ENCODE data around the gene ABCG5.

The ABCG5 gene

DNA sequence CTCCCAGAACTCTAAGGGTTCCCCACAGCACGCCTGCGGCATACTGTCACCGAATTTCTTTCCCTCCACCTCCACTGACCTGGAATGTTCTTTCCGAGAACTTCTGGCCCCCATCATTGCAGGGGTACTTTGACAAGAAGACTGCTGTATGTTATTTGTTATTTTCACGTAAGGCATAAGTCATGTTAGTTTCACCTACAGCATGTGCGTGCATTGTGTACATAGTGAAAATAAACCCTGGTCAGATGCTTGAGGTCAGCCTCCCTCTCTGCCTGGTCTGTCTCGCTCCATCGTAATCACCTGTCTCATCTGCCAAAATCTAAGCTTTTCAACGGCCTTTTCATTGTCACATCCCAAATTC, 4.2 kb upstream of the ABCG5 start:
- no peak for FAIRE-seq
- DNase-seq (ENCODE audit: insufficient read length, low spot score), result no peak
- TF ChIP-seq, protein P1, sequence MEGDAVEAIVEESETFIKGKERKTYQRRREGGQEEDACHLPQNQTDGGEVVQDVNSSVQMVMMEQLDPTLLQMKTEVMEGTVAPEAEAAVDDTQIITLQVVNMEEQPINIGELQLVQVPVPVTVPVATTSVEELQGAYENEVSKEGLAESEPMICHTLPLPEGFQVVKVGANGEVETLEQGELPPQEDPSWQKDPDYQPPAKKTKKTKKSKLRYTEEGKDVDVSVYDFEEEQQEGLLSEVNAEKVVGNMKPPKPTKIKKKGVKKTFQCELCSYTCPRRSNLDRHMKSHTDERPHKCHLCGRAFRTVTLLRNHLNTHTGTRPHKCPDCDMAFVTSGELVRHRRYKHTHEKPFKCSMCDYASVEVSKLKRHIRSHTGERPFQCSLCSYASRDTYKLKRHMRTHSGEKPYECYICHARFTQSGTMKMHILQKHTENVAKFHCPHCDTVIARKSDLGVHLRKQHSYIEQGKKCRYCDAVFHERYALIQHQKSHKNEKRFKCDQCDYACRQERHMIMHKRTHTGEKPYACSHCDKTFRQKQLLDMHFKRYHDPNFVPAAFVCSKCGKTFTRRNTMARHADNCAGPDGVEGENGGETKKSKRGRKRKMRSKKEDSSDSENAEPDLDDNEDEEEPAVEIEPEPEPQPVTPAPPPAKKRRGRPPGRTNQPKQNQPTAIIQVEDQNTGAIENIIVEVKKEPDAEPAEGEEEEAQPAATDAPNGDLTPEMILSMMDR (IDR thresholded peaks at IDR 0.05; ENCODE audit: insufficient read depth, missing control alignments), result no peak

DNA sequence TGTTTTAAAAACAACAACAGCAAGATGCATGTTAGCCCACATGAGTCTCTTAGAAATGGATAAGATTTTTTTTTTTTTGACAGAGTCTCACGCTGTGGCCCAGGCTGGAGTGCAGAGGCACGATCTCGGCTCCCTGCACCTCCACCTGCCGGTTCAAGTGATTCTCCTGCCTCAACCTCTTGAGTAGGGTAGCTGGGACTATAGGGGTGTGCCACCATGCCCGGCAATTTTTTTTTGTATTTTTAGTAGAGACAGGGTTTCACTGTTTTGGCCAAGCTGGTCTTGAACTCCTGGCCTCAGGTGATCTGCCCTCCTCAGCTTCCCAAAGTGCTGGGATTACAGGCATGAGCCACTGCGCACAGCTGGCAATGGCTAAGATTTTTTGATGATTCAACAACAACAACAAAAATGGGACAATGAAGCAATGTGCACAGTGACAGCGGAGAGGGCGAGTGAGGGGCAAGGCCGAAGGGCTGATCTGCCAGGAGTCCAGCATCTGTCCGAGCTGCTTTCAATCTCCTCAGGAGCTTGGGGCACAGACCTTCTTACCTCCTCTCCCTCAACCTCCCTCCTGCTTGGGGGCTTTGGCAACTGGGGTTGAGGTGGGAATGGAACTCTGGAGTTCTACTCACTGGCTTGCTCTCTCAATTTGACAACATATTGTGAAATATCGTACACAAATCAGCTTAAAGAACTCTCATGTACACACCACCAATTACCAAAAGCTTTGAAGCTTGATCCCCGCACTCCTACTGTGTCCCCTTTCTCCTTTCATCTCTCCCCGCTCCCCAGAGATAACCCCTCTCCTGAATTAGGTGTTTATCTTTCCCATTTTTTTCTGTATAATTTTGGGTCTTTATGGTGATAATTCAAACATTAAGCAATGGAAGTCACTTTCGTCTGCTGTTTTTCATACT, 3.6 kb upstream of the ABCG5 start:
- FAIRE-seq (no peak), DNase-seq (ENCODE audit: insufficient read length, low spot score) (no peak)
- TF ChIP-seq, protein P1 (IDR thresholded peaks at IDR 0.05; ENCODE audit: insufficient read depth, missing control alignments), result no peak

DNA sequence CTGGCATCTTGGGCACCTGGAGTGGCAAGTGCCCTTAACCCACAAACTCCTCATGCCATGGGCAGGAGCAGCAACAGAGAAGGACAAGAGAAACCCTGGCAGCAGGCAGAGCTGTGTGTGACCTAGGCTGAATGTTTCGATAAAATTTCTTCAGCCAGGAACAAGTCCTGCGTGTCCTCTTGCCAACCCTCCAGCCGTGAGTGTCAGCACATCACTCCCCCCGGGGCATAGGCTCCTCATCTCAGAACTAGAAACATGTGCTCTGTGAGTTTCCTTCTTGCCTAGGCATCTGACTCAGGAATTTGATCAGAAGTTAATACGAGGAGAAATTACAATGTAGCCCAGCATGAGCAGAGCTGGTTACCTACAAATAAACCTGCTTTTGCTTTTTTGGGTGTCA, 2.3 kb upstream of the ABCG5 start:
- TF ChIP-seq, protein P1 (IDR thresholded peaks at IDR 0.05; ENCODE audit: insufficient read depth, missing control alignments), result no peak
- DNase-seq (ENCODE audit: insufficient read length, low spot score) (no peak), FAIRE-seq (no peak)

DNA sequence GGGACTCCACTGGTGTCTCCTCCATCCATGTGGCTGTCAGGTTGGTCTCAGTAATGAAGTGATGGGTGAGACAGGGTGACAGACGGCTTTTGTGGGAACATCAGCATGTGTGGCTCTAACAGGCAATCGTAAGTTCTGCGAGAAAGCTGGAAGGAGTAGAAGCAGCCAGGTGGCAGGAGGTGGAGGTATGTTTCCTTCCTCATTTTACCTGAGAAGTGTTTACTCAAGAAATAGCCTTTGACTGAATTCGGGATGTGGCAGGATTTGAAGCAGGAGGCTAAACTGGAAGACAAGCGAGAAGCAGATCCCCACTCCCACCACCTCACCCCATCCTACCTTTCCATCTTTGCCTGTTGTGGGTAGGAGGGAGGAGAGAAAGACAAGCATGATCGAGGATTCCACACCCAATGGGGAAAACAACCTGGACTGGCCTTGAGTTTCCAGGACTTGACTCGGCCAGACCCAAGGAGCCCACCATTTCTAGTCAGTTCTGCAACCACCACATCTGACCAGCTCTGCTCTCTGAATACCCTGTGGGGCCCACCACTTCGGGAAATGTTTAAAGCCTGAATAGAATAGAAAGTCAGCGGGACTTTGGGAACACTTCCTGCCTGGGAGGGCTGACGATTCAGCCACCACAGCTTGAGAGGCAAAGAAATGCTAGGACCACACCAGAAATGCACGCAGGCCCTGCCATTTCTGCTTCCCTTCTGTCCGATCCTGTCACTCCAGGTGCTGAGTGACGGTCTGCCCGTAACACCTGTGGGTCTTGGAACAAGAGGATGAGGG, 1.3 kb upstream of the ABCG5 start:
- TF ChIP-seq, protein P1 (IDR thresholded peaks at IDR 0.05; ENCODE audit: insufficient read depth, missing control alignments), result no peak
- DNase-seq (ENCODE audit: insufficient read length, low spot score) (no peak), FAIRE-seq (no peak)

DNA sequence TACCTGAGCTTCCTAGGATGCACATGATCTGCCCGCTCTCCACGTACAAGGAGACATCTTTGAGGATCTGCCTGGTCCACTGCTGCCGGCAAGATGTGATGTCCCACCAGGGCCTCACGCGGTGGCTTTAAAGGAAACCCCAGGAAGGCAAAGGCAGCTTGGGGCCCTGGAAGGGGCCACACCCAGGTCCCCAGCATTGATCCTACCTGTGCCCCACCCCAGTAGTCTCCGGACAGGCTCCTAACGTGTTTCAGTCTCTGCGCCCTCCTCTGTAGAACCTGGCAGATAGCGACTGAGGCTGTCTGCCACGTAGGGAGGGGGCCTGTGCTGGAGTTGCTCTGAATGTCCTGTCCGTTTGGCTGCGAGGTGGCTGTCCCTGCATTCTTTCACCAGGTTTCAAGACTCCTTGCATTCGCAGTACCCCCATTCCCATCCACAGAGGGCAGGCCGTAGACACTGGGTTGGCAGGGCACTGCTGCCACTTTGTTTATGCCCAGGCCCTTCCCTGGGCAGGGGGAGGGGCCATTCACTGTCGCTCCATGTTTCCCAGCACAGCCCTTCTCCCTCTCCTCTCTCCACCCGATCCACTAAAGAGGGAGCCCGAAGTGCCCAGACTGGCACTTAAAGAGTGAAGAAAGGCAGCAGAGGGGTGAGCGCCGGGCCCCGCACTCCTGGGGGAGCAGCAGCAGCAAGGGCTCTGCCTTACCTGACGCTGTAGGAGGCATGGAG, 644 bp downstream of the ABCG5 start:
- FAIRE-seq, result no peak
- no peak for DNase-seq (ENCODE audit: insufficient read length, low spot score)
- TF ChIP-seq, protein P1 (IDR thresholded peaks at IDR 0.05; ENCODE audit: insufficient read depth, missing control alignments), result no peak

DNA sequence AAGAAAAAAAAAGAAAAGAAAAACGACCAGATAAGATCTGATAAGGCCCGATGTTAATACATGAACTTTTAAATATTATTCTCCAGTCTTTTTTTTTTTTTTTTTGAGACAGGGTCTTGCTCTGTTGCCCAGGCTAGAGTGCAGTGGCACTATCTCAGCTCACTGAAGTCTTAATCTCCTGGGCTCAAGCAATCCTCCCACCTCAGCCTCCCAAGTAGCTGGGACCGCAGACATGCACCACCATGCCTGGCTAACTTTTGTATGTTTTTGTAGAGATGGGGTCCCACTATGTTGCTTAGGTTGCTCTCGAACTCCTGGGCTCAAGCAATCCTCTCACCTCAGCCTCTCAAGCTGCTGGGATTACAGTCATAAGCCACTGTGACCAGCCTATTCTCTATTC, 1.6 kb downstream of the ABCG5 start:
- DNase-seq (ENCODE audit: insufficient read length, low spot score) (no peak), FAIRE-seq (no peak)
- TF ChIP-seq, protein P1 (IDR thresholded peaks at IDR 0.05; ENCODE audit: insufficient read depth, missing control alignments), result no peak

Data from D721Med (cell line).